Ramos (cell line): ENCODE measurements around the gene SLC25A39.
"Not testable (repeated sequence)": the region's sequence is repeated elsewhere in the genome, so short reads cannot be mapped to it uniquely, and the experiment has no call there.

Source experiments
- in situ Hi-C: fragments of 300-500 bp; cut with MboI; formaldehyde crosslinking; loops from one replicate; pipeline ENCODE4 v1.14.3; 2022; ENCODE audit warnings: low sequenced_read_pairs; ENCODE audit not compliant: unreplicated experiment

SLC25A39 gene

DNA sequence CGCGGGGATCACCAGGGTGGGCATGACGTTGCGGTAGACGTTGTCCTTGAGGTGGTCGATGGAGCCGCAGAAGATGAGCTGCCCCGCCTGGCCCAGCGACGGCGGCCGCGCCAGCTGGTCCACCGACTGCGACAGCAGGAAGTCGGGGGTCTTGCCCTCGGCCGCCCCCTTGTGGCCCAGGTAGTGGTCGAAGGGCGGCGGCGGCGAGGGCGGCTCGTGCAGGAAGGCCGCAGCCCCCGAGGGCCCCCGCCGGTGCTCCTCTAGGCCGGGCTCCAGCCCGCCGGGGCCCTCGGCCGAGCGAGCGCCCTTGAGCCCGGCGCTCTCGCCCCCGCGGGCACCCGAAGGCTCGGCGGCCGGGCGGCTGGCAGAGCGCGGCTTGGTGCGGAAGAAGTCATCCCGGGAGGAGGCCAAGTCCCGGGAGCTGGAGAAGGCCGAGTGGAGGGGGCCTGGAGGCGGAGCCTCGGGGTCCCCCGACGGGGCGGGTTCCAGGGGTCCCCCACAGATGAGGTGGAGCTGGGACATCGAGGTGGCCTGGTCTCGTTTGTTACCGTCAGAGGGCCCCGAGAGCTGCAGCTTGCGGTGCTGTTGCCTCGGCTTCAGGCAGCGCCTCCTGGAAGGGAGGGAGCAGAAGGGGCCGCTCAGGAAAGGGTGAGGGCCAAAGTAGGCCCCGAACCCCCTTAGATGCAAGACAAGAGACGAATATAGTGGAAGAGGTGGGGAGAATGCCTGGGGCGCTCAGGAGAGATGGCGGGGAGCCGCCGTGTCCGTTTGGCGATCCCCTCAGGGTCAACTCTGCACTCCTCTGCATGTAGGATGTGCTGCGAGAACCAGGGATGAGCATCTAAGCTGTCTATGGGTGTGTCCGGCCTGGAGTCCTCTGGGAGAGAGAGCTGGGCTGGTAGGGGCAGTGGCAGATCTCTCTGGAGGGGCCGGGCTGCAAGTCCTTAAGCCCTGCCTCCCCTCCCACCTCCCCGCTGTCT is 30.2 kb upstream of the SLC25A39 start:
- in situ Hi-C loops, result no loop called here

DNA sequence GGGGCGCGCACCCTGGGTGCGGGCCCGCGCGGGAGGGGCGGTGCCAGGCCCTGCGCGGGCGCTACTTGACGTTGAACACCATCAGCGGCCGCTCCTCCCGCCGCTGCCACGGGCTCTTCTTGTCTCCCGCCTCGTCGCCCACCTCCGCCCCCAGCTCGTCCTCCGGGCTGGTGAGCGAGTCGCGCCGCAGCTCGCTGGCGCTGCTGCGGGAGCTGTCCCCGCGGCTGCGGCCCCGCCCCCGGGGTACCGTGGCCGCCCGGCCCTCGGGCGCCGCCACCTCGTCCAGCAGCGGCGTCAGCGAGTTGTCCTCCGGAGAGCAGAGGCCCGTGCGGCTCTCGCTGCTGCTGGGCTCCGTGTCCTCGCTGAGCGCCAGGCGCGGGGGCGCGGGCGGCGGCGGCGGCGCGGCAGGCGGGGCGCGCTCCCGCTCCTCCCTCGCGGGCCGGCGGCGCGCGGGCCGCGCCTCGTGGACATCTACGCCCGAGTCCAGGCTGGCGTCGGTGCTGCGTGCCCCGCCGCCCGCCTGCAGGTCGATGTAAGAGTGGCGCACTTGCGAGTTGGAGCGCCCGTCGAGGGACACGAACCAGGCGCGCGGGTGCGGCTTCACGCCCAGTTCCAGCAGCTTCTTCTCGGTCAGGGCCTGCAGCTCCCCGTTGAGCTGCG is 29.2 kb upstream of the SLC25A39 start:
- in situ Hi-C loops, result no loop called here

DNA sequence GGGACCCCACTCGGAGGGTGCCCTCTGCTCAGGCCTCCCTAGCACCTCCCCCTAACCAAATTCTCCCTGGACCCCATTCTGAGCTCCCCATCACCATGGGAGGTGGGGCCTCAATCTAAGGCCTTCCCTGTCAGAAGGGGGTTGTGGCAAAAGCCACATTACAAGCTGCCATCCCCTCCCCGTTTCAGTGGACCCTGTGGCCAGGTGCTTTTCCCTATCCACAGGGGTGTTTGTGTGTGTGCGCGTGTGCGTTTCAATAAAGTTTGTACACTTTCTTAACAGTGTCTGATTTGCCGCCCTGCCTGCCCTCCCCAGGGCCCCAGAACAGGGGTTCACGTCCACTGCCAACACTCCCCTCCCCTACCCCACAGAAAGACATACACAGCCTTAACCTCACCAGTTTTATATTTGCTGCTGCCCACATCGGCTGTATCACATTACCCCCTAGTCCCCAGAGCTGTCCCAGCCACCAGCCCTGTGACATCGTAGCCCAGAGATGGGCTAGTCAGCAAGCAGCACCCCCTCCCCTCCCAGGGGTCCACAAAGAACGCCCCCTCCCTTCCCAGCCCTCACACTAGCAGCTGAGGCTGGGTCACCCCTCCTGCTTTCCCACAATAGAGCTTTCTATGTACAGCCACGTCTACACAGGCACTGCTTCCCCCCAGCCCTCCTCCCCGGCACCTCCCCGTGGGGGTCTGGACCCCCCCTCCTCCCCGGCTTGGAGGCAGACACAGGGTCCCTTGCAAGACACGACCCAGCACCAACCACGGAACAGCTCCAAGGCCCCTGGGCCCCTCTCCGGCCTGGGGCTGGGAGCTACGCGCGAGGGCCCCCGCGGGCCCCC is 28.4 kb upstream of the SLC25A39 start:
- in situ Hi-C loops, result no loop called here

DNA sequence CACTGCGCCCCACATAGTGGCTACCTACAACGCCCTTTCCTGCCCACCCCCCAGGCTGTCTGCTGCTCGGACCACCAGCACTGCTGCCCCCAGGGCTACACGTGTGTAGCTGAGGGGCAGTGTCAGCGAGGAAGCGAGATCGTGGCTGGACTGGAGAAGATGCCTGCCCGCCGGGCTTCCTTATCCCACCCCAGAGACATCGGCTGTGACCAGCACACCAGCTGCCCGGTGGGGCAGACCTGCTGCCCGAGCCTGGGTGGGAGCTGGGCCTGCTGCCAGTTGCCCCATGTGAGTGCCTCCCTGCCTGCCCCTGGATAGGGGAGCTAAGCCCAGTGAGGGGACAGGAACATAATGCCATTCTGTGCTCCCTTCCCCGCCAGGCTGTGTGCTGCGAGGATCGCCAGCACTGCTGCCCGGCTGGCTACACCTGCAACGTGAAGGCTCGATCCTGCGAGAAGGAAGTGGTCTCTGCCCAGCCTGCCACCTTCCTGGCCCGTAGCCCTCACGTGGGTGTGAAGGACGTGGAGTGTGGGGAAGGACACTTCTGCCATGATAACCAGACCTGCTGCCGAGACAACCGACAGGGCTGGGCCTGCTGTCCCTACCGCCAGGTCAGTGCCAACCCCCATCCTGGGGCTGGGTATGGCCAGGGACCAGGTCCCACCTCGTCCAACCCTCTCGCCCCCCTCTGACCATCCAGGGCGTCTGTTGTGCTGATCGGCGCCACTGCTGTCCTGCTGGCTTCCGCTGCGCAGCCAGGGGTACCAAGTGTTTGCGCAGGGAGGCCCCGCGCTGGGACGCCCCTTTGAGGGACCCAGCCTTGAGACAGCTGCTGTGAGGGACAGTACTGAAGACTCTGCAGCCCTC is 27.6 kb upstream of the SLC25A39 start:
- in situ Hi-C loops, result no loop called here

DNA sequence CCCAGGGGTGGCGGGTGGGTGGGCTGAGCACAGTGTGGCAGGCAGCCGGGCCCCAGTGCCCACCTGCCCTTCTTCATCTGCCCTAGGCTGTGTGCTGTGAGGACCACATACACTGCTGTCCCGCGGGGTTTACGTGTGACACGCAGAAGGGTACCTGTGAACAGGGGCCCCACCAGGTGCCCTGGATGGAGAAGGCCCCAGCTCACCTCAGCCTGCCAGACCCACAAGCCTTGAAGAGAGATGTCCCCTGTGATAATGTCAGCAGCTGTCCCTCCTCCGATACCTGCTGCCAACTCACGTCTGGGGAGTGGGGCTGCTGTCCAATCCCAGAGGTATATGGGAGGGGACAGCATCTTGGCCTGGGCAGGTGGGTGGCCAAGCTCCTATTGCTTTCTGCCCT is 26.8 kb upstream of the SLC25A39 start:
- in situ Hi-C loops, result no loop called here

DNA sequence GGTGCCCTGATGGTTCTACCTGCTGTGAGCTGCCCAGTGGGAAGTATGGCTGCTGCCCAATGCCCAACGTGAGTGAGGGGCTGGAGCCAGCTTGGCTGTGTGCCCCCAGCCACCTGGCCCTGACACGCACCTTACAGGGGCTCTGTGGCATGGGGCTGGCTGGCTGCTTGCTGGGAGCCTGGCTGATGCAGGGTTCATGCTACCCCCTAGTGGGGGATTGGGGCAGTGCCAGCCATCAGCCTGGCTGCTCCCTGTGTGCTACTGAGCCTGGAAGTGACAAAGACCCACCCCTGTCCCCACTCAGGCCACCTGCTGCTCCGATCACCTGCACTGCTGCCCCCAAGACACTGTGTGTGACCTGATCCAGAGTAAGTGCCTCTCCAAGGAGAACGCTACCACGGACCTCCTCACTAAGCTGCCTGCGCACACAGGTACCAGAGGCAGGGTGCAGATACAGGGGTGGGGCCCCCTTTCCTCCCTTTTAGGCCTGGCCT is 26.2 kb upstream of the SLC25A39 start:
- in situ Hi-C loops, result no loop called here

DNA sequence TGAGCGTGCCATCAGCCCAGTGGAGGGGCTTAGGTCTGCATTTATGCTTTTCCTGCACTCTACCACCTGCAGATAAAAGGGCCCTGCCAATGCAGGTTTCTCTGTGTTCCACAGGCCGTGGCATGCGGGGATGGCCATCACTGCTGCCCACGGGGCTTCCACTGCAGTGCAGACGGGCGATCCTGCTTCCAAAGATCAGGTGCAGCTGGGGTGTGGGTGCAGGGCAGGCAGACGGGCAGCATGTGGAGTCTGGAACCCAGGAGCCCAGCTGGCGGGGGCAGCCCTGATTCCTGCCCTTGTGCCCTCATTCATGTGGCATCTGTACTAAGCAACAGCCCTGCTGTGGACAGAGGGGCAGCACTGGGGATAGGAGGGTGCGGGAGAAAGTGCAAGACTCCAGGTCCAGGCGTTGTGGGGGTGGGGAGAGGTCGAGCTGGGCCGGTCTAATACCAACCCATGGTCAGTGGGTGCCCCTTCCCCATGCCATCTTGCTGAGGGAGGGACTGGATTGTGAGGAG is 25.0 kb upstream of the SLC25A39 start:
- in situ Hi-C loops, result no loop called here

DNA sequence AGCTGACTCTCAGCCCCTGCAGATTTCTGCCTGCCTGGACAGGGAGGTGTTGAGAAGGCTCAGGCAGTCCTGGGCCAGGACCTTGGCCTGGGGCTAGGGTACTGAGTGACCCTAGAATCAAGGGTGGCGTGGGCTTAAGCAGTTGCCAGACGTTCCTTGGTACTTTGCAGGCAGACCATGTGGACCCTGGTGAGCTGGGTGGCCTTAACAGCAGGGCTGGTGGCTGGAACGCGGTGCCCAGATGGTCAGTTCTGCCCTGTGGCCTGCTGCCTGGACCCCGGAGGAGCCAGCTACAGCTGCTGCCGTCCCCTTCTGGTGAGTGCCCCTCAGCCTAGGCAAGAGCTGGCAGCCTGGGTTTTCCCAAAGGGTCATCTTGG is 24.4 kb upstream of the SLC25A39 start:
- in situ Hi-C loops, result no loop called here

DNA sequence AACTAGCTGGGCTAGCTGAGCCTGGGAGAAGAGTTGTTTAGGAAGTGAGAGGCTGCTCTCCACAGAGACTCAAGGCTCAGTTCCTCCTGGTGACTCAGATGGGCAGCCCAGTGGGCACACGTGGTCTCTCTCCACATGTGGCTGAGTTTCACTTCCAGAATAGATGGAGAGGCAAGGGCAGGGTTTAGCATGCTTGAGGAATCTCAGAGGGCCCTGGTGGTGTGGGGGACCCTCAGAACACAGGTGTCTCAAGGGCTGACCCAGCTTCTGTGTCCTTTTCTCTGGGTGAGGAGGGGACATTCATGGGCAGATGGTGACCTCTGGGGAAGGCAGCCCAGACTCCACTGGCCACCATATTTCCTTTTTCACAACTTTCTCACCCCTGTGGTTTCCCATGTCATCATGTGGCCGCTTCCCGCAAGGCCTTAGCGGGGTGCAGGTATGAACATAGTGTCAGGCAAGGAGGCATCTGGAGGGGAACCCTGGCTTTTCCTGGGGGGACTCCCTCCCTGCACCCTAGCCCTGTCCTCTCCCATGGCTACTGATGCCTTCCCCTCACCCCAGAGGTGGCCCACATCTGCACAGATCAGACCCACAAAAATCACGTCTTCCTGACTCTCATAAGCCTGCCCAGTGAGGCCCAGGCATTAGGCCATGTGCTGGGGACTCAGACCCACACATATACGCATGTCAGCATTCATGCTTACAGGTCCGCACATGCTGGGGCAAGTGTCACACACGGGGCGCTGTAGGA is 23.8 kb upstream of the SLC25A39 start:
- in situ Hi-C loops, result no loop called here

DNA sequence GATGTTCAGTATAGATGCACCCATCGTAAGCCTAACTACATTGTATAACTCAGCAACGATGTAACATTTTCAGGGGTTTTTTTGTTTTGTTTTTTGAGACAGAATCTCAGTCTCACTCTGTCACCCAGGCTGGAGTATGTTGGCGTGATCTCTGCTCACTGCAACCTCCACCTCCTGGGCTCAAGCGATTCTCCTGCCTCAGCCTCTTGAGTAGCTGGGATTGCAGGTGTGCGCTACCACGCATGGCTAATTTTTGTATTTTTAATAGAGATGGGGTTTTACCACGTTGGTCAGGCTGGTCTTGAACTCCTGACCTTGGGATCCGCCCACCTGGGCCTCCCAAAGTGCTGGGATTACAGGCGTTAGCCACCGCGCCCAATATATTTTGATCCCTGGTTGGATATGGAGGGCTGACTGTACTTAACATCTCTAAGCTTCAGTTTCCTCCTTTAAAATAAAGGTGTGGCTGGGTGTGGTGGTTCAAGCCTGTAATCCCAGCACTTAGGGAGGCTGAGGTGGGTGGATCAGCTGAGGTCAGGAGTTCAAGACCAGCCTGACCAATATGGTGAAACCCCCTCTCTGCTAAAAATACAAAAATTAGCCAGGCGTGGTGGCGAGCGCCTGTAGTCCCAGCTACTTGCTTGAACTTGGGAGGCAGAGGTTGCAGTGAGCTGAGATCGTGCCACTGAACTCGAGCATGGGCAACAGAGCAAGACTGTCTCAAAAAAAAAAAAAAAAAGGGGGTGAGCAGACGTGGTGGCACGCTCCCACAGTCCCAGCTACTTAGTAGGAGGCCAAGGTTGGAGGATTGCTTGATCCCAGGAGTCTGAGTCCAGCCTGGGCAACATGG is 22.8 kb upstream of the SLC25A39 start:
- in situ Hi-C loops, result not testable (repeated sequence)

DNA sequence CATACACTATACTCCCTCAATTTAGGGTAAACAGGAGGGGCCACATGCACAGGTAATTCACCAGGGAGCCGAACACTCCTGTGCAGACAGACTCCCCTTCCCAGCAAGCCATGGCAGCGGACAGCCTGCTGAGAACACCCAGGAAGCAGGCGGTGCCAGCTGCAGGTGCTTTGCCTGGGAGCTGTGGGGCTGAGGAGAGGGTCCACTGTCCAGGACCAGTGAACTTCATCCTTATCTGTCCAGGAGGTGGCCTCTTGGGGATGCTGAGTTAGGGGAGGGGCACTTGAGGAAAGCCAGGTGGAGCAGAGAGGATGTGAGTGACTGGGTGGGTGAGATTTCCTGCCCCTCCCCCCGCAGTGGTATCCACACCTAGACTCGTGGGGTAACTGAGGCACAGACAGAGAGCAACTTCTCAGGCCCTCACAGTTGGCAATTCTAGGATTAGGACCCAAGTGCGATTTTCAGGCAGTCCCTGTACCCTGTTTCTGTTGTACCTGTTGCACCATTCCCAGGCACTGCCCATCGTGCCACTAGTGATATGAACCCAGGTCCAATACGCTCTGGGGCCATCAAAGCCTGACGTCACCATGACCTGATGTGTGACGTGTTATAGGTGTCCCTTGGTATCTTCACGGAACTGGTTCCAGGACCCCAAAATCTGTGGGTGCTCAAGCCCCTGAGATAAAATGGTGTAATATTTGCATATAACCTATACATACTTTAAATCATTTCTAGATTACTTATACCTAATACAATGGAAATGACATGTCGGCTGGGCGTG is 21.6 kb upstream of the SLC25A39 start:
- in situ Hi-C loops, result no loop called here

DNA sequence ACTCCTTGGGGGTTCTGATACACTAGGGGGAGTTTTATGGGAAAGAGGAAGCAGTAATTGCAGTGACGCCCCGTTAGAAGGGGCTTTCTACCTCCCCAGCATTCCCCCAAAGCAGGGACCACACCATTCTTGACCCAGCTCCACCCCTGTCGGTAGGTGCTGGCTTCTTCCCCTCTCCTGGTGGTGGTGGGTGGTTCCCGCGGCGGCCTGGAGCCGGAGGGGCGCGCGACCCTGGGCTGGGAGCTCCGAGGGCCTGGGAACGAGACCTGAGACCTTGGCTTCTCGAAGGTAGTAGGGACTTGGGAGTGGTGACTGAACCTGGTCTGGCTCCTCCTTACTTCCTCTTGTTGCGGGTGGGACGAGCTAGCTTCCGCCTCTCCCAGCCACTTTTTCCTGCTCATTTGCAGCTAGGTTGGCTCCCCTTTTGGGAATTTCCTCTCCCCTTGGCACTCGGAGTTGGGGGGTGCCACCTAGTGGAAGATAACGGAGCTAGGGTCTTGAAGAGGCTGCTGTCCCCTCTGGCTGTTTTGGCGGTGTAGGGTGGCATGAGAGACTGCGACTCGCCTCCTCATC is 20.9 kb upstream of the SLC25A39 start:
- in situ Hi-C loops, result no loop called here

DNA sequence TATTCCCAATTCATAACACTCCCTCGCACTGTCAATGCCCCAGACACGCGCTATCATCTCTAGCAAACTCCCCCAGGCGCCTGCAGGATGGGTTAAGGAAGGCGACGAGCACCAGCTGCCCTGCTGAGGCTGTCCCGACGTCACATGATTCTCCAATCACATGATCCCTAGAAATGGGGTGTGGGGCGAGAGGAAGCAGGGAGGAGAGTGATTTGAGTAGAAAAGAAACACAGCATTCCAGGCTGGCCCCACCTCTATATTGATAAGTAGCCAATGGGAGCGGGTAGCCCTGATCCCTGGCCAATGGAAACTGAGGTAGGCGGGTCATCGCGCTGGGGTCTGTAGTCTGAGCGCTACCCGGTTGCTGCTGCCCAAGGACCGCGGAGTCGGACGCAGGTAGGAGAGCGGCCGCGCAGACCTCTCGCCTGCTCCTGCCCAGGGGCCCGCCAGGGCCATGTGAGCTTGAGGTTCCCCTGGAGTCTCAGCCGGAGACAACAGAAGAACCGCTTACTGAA is 20.4 kb upstream of the SLC25A39 start, which contains the start of gene GRN:
TSS of gene GRN (plus strand) at position 364 of the 515 bp plus-strand sequence. CDS start 3,863 bp downstream, outside the sequence.
- in situ Hi-C loops, result no loop called here

DNA sequence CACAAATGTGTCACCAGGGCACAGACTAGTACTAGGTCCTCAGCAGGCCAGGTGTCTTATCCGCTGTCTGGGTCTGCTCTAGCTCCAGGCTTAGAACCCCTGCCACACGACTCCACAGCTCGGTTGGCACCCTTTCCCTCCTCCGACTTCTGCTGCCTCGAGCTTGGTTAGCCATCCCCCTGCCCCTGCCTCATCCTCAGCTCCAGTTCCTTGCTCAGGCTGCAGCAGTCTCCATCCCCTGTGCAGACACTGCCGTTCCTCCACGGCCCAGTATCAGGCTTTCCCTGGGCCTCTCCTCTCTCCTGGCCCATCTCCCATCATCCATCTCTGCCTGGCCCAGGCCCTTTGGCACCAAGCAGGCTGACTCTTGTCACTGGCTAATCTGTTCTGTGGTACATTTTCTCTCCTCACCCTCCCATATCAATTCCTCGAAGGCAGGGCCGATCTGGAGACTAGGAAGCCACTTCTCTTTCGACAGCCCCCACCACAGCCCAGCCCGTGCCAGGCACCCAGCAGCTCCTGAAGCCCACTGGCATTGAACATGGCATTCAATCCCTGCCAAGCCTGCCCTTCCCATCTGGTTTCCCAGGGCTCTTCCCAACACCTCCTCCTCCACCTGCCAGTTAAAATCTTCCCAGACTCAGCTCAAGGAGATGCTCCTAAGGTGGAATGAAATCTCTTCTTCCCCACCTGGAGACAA is 19.0 kb upstream of the SLC25A39 start:
- in situ Hi-C loops, result no loop called here

DNA sequence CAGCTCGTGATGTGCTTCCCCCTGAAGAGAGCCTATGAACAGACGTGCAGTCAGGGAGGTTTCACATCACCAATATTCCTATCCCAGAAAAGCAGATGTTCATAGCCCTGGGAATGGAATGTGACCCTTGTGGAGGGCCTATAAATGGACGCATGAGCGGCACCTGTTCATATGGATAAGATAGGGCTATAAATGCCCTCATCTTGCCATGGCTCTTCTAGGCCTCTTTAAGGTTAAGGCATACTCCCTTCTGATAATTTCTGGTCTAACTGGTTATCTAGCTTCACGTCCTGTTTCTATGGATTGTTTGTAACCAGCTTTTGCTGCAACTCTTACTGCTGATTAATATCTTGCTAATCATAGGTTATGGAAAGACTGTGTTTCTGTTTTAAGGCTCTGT is 15.9 kb upstream of the SLC25A39 start:
- in situ Hi-C loops, result not testable (repeated sequence)

DNA sequence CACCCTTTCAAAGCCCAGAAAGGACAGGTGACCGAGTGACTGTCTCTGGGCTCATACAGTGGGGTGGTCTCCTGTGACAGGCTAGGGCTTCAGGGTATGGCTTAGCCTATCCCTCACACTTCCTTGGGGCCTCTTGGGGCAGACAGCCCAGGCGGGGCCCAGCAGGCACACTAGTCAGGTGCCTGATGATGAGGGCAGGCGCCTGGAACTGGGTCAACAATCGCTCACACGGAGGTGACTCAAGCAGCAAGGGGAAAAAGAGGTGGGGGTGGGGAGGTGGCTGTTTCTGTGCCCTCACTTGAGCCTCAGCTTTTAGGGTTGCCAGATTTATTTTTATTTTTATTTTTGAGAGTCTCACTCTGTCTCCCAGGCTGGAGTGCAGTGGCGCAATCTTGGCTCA is 14.1 kb upstream of the SLC25A39 start:
- in situ Hi-C loops, result no loop called here
